GM21717 (cell line): Measurements from ENCODE around the gene ADGRD2.

Source experiments
- ATAC-seq: cut with Tn5 transposase; IDR thresholded peaks from one replicate; pipeline ENCODE4 v1.9.1; 2021; ENCODE audit warnings: mild to moderate bottlenecking, moderate library complexity; ENCODE audit not compliant: unreplicated experiment

Gene ADGRD2

GRCh38 chr9:124506931-124507879 lies 57.0 kb downstream of the ADGRD2 start, which contains the start of gene NR5A1:
NR5A1 (minus strand) TSS chr9:124507399; CDS start chr9:124503395, 4,004 bp downstream.
- ATAC-seq = no peak

DNA sequence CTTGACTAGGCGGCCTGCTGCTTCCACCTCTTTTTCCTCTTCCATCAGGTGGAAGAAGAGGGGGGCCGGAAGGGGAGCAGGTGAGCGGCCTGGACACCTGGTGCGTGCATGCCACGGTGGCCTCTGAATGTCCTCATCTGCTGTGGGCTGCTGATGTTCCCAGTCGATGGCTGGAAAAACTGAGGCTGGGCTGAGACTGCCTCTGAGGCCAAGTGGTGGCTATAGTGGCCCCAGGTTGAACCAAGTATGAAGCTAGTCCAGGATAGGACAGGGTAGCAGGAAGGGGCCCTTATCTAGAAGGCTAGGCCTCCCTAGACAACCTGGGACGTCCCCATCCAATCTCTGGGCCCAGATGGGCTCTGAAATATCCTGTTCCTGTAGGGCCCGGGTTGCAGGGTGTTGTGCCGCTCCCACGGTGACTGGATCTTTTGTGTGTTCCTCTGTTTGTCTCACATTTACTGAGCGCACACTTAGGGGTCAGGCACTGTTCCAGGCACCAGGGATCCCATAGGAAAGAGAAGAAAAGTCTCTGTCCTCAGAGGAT lies 57.7 kb downstream of the ADGRD2 start:
- no peak for ATAC-seq

DNA sequence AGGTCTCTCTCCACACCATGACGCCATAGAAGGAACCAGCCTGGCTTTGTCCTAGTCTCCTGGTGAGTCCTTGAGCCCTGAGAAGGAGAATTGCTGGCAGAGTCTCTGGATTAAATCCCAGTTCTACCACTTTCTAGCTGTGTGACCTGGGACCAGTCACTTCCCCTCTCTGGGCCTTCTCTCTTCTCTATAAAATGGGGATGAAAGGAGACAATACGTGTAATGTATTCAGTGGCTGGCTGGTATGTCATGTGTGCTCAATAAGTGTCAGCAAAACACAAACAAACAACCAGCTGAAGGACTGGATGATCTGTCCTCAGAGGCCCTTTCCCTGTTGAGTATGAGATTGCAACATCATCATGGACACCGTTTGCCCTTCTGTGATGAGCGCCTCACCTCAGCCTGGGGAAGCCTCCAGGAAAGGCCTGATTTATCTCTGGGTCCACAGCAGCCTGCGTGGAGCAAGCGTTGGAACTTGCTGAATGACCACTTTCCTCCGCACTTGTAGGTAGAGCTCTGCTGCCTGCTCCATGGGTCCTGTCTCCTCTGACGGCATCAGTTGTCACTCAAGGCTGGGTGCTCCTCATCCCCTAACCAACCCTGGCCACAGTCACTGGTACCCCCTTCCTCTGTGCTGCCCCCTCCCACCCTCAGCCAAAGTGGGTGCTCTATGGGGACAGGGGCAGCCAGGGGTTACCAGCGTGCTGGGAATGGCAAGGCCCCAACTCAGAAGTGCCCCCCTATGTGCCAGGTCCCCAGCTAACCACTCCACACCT lies 60.6 kb downstream of the ADGRD2 start:
- no peak for ATAC-seq

- ATAC-seq = no peak
Measured at GRCh38 chr9:124511426-124511840, 61.2 kb downstream of the ADGRD2 start.

- ATAC-seq = no peak
Measured at GRCh38 chr9:124511891-124512805, 61.9 kb downstream of the ADGRD2 start.

DNA sequence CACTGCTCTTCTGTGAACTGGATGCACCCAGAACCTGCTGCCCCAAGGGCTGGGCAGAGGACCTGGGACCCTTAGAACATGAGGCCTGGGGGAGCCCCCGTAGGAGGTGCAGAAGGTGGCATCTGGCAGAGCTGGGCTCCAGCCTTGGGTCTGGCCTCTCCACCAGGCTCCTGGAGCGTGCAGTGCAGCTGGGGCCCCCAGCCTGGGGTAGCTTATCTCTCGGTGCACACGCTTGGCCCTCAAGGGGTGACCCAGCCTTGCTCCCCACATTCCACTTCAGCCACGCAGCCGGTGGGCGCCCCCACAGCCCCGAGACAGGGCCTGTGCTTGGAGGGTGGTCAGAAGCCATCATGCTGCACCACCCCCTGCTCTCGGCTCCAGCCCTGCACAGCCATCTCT lies 62.6 kb downstream of the ADGRD2 start:
- ATAC-seq = no peak

DNA sequence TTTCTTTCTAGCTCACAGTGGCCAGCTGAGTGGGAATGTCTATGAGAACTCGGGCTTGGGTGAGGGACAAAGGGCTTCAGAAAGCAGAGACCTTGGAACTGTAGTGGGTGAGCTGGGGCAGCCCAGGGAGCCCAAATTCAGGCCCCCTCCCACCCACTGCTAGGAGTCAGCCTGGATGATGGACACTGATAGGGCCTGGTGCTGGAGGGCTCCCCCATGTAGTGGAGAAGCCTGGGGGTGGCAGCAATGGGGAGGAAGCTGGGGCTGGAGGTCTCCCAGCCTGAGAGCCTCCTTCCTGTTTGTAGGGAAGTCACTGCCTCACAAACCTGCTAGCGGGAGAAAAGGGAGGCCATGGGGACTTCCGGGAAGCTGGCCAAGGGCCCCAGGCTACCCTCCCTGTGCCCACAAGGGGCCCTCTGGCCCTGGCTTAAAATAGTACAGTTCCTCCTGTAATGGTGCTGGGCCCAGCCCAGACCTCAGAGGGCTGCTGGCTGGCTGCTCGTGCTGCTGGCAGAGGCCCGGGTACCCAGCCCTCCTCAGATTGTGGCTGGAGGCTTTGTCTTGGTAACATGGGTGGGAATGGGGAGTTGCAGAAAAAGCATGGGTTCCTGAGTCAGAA lies 63.2 kb downstream of the ADGRD2 start:
- no peak for ATAC-seq

- no peak for ATAC-seq
Measured at GRCh38 chr9:124514125-124514524, 63.9 kb downstream of the ADGRD2 start.

- no peak for ATAC-seq
Measured at GRCh38 chr9:124514874-124515273, 64.6 kb downstream of the ADGRD2 start.

DNA sequence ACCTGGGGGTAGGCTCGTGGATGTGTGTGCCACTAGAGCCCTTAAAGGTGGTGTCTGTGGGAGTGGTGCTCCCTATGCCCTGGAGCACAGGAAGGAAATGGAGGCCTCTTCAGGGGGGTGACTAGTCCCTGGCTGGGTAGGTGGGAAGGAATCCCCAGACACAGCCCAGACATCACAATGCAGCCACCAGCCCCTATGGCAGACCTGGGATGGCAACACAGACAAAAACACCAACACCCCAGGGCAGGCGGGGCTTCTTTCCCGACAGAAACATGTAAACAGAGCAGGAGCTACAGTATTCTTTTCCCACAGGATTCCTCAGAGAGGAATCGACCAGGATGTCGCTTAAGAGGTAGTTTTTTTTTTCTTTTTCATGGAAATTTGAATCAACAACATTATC lies 67.3 kb downstream of the ADGRD2 start:
- ATAC-seq = no peak

GRCh38 chr9:124518116-124518515 lies 67.9 kb downstream of the ADGRD2 start:
- ATAC-seq = no peak

DNA sequence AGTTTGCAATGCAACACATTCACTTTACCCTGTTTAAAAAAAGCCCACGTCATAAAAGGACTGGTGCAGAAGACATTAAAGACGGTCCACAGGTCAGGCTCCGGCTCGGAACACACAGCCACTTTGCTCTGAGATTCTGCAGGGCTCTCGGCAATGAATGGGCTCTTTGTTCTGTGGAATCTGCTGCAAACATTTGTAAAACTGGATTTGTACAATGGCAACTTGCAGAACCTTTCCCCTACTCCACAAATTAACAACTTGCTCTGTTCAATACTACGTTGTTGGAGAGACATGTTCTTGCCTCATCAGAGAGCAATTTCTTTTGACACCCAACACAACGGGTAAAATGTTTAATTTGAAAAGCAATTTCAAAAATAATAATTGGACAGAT lies 70.0 kb downstream of the ADGRD2 start:
- ATAC-seq = no peak

- ATAC-seq = no peak
Measured at GRCh38 chr9:124521142-124521541, 70.9 kb downstream of the ADGRD2 start.

DNA sequence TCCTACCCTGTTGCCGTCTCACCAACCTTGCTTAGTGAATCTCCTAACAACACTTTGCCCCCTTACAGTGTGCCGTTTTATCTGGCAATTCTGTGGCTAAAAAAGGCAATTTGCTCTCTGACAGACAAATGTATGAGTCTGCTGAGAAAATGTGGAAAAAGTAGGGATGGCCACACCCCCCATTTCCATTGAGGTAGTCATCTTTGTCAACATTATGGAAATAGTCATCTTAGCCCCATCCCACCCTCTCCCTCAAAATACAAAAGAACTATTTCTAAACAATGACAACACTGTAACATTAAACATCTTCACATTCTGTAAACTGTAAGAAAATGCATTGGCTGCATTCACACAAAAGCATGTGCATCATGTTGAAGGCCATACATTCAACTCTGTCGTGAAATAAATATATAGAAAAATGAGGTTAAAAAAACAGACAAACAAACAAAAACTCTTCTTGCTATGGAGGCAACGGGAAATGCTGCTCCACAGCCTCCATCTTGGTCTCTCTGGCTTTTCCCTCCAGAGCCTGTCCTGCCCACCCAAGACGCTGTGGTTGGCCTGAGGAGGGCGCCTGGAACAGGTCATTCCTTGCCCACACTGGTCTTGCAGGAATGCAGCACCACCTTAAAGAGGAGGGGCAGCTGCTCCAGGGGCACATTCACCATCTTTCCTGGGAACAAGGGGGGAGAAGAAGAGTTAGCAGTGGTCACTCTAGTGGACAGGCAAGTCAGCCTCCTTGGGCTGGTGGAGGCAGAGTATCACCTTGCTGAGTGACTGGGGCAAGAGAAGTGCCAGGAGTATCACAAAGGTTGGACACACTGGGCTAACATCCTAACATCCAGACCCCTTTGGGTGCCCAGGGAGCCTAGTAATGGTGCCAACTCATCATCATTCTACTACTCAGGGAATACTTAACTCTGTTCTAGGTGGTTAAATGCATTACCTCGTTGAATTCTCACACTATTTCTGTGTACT lies 72.2 kb downstream of the ADGRD2 start:
- ATAC-seq = no peak

GRCh38 chr9:124526174-124526573 lies 75.9 kb downstream of the ADGRD2 start:
- ATAC-seq = no peak

GRCh38 chr9:124527781-124528180 lies 77.5 kb downstream of the ADGRD2 start:
- ATAC-seq = no peak
